GM12873 (cell line): Measurements from ENCODE around the gene CAMK1D.

Experiments used
- CTCF ChIP-seq: IDR thresholded peaks from 2 replicates; pipeline ENCODE4 v1.5.1; 2012; ENCODE audit warnings: low read depth, mild to moderate bottlenecking, moderate library complexity, low read length, control low read depth; ENCODE audit not compliant: insufficient read depth; ENCODE audit errors: missing control alignments

CAMK1D gene

GRCh38 chr10:12712293-12712983 lies 363.1 kb downstream of the CAMK1D start:
- TF ChIP-seq CTCF, result no peak

- TF ChIP-seq CTCF, result no peak
Observed at GRCh38 chr10:12716042-12716441, 366.7 kb downstream of the CAMK1D start.

GRCh38 chr10:12717981-12718707 lies 368.8 kb downstream of the CAMK1D start:
- TF ChIP-seq CTCF, result no peak

- no peak for TF ChIP-seq CTCF
Observed at GRCh38 chr10:12719365-12719764, 370.0 kb downstream of the CAMK1D start.

GRCh38 chr10:12720217-12720981 lies 371.1 kb downstream of the CAMK1D start:
- no peak for TF ChIP-seq CTCF

GRCh38 chr10:12721334-12721733 lies 372.0 kb downstream of the CAMK1D start:
- TF ChIP-seq CTCF, result no peak

GRCh38 chr10:12723220-12723619 lies 373.9 kb downstream of the CAMK1D start:
- TF ChIP-seq CTCF, result no peak
